HEK293 (cell line): ENCODE measurements around the gene UHMK1.

Experiments used
- CTCF ChIA-PET: fragments of 350-600 bp; formaldehyde crosslinking; extraction: SDS; loops from one replicate; lab custom pipeline; 2021; ENCODE audit warnings: antibody characterized with exemption; lab: Yijun Ruan, JAX
- POLR2A ChIA-PET: fragments of 300-600 bp; formaldehyde crosslinking; extraction: SDS; loops from one replicate; lab custom pipeline; 2020; ENCODE audit warnings: antibody characterized with exemption, inconsistent platforms; lab: Yijun Ruan, JAX
- H3K27ac ChIP-seq: fragments of 200-500 bp; sonication (Bioruptor generic); 2 replicates; pipeline ENCODE4 v1.5.1; 2014; ENCODE audit warnings: low read depth, low read length, control low read depth, inconsistent platforms; ENCODE audit errors: extremely low read depth
- H3K36me3 ChIP-seq, 2 experiments: fragments of 200-500 bp in 1 of 2; sonication (Bioruptor generic) in 1 of 2; 1 replicate in 1 of 2; 2 replicates in 1 of 2; pipeline ENCODE4 v1.5.1; 2014 to 2017; ENCODE audit warnings: inconsistent platforms in 2 of 2, low read length in 2 of 2; ENCODE audit not compliant: control insufficient read depth in 2 of 2, insufficient read depth in 1 of 2
- H3K4me1 ChIP-seq: fragments of 200-500 bp; sonication (Bioruptor generic); 2 replicates; pipeline ENCODE4 v1.5.1; 2014; ENCODE audit warnings: mild to moderate bottlenecking, low read length, inconsistent platforms; ENCODE audit not compliant: control insufficient read depth, insufficient read depth
- H3K4me3 ChIP-seq: 2 replicates; pipeline ENCODE4 v1.5.1; 2011; ENCODE audit warnings: low read depth, mild to moderate bottlenecking, control low read depth, low read length, moderate library complexity
- H3K9me3 ChIP-seq: fragments of 200-500 bp; sonication (Bioruptor generic); 2 replicates; pipeline ENCODE4 v1.5.1; 2014; ENCODE audit warnings: low read depth, low read length, inconsistent platforms; ENCODE audit not compliant: control insufficient read depth, insufficient read depth
- GFI1B ChIP-seq: fragments of 450-650 bp; formaldehyde crosslinking; IDR thresholded peaks from 2 replicates; pipeline ENCODE4 v1.5.1; 2016; ENCODE audit warnings: missing biosample characterization, missing genetic modification characterization
- GLI4 ChIP-seq: fragments of 450-650 bp; formaldehyde crosslinking; IDR thresholded peaks from 2 replicates; pipeline ENCODE4 v1.5.1; 2016; ENCODE audit warnings: missing biosample characterization, missing genetic modification characterization
- OSR2 ChIP-seq: fragments of 450-650 bp; formaldehyde crosslinking; IDR thresholded peaks from 2 replicates; pipeline ENCODE4 v1.5.1; 2016; ENCODE audit warnings: missing biosample characterization, missing genetic modification characterization
- PRDM1 ChIP-seq: fragments of 450-650 bp; formaldehyde crosslinking; IDR thresholded peaks from 2 replicates; pipeline ENCODE4; 2016; ENCODE audit warnings: missing biosample characterization, missing genetic modification characterization
- REST ChIP-seq: fragments of 450-650 bp; formaldehyde crosslinking; IDR thresholded peaks from 2 replicates; pipeline ENCODE4 v1.5.1; 2016; ENCODE audit warnings: missing biosample characterization, missing genetic modification characterization
- ZBTB17 ChIP-seq: fragments of 450-650 bp; formaldehyde crosslinking; IDR thresholded peaks from 2 replicates; pipeline ENCODE4 v1.5.1; 2016; ENCODE audit warnings: missing biosample characterization, missing genetic modification characterization
- ZBTB26 ChIP-seq: fragments of 450-650 bp; formaldehyde crosslinking; optimal IDR thresholded peaks from 2 replicates; pipeline ENCODE3; 2016; ENCODE audit warnings: missing biosample characterization, mild to moderate bottlenecking, missing genetic modification characterization
- ZBTB48 ChIP-seq: fragments of 450-650 bp; formaldehyde crosslinking; IDR thresholded peaks from 2 replicates; pipeline ENCODE4 v1.5.1; 2016; ENCODE audit warnings: missing biosample characterization, missing genetic modification characterization
- ZBTB7A ChIP-seq: fragments of 450-650 bp; formaldehyde crosslinking; IDR thresholded peaks from 2 replicates; pipeline ENCODE4 v1.5.1; 2016; ENCODE audit warnings: low read depth, missing biosample characterization, missing genetic modification characterization
- ZFP41 ChIP-seq: fragments of 450-650 bp; formaldehyde crosslinking; IDR thresholded peaks from 2 replicates; pipeline ENCODE4 v1.5.1; 2016; ENCODE audit warnings: missing biosample characterization, missing genetic modification characterization, borderline replicate concordance
- ZNF169 ChIP-seq: fragments of 450-650 bp; formaldehyde crosslinking; IDR thresholded peaks from 2 replicates; pipeline ENCODE4 v1.5.1; 2016; ENCODE audit warnings: missing biosample characterization, missing genetic modification characterization
- ZNF23 ChIP-seq: fragments of 450-650 bp; formaldehyde crosslinking; IDR thresholded peaks from 2 replicates; pipeline ENCODE4 v1.5.1; 2016; ENCODE audit warnings: missing biosample characterization, missing genetic modification characterization, borderline replicate concordance
- ZNF280C ChIP-seq: fragments of 450-650 bp; formaldehyde crosslinking; IDR thresholded peaks from 2 replicates; pipeline ENCODE4 v1.5.1; 2016; ENCODE audit warnings: missing biosample characterization, missing genetic modification characterization
- ZNF433 ChIP-seq: fragments of 450-650 bp; formaldehyde crosslinking; IDR thresholded peaks from 2 replicates; pipeline ENCODE4 v1.5.1; 2016; ENCODE audit warnings: missing biosample characterization, missing genetic modification characterization, low read depth
- ZNF449 ChIP-seq: fragments of 450-650 bp; formaldehyde crosslinking; IDR thresholded peaks from 2 replicates; pipeline ENCODE4 v1.5.1; 2017; ENCODE audit warnings: missing biosample characterization, mild to moderate bottlenecking, missing genetic modification characterization, moderate library complexity
- ZNF518A ChIP-seq: fragments of 450-650 bp; formaldehyde crosslinking; conservative IDR thresholded peaks from 2 replicates; pipeline ENCODE4 v1.5.1; 2016; ENCODE audit warnings: low read depth, missing biosample characterization, missing genetic modification characterization
- ZNF596 ChIP-seq: fragments of 450-650 bp; IDR thresholded peaks from 2 replicates; pipeline ENCODE4 v1.5.0; 2018; ENCODE audit warnings: missing biosample characterization, mild to moderate bottlenecking, missing genetic modification characterization, moderate library complexity
- ZNF626 ChIP-seq: fragments of 450-650 bp; sonication (Bioruptor Pico); formaldehyde crosslinking; IDR thresholded peaks from 2 replicates; pipeline ENCODE4 v1.5.1; 2018; ENCODE audit warnings: missing biosample characterization, missing genetic modification characterization, inconsistent platforms

Gene UHMK1

GRCh38 chr1:162536511-162536910 is 38.9 kb downstream of the UHMK1 start:
- Histone ChIP-seq H3K9me3 (no peaks in the 10 kb centered on the region), H3K27ac (no peak overlapping the region), H3K4me1 (no peaks in the 10 kb centered on the region), H3K36me3 (no peaks in the 10 kb centered on the region; a peak in 1 of 3 replicates), H3K4me3 (no peak overlapping the region)
- POLR2A ChIA-PET, result interaction anchor here (0.6 kb wide), 1 partner anchor 71 kb away, joined by 5 read pairs; no protein-coding TSS in a partner anchor
- CTCF ChIA-PET, result no interaction called here
- TF ChIP-seq ZBTB48 (tag by site-specific recombination) (no peak), ZNF433 (no peak), ZNF626 (no peak), ZNF23 (tag by site-specific recombination) (no peak), ZFP41 (no peak), ZNF169 (tag by site-specific recombination) (no peak), ZBTB7A (tag by site-specific recombination) (no peak), ZBTB26 (tag by site-specific recombination) (no peak)

- H3K27ac ChIP-seq, result no peak overlapping the region
- H3K4me3 ChIP-seq, result no peak overlapping the region
- POLR2A ChIA-PET, result no interaction called here
- CTCF ChIA-PET, result interaction anchor here (0.7 kb wide), 1 partner anchor 668 kb away, joined by 5 read pairs; no protein-coding TSS in a partner anchor
- H3K4me1 ChIP-seq, result no peaks in the 10 kb centered on the region
- no peaks in the 10 kb centered on the region for H3K9me3 ChIP-seq
- H3K36me3 ChIP-seq, result no peaks in the 10 kb centered on the region
- TF ChIP-seq ZNF518A (no peak), ZNF596 (tag by site-specific recombination) (peak; percentile 95)
Measured at GRCh38 chr1:162537216-162537615, 39.6 kb downstream of the UHMK1 start.

- CTCF ChIA-PET, result no interaction called here
- no peaks in the 10 kb centered on the region for H3K9me3 ChIP-seq
- POLR2A ChIA-PET, result interaction anchor here (1.0 kb wide), 1 partner anchor 22 kb away, joined by 3 read pairs; the partner anchor contains the start of gene UAP1
- no peak overlapping the region for H3K27ac ChIP-seq
- H3K4me3 ChIP-seq, result no peak overlapping the region
- no peaks in the 10 kb centered on the region for H3K36me3 ChIP-seq
- H3K4me1 ChIP-seq, result no peaks in the 10 kb centered on the region
- TF ChIP-seq GLI4 (tag by site-specific recombination), result no peak
- no peak for TF ChIP-seq ZNF280C (tag by site-specific recombination)
- no peak for TF ChIP-seq GFI1B (tag by site-specific recombination)
- no peak for TF ChIP-seq OSR2 (tag by site-specific recombination)
- peak; percentile 57; the same call in 1 of the 2 replicates for TF ChIP-seq ZNF449
- no peak for TF ChIP-seq PRDM1
- peak; percentile 42 for TF ChIP-seq ZBTB17 (tag by site-specific recombination)
- no peak for TF ChIP-seq REST (tag by site-specific recombination)
Measured at GRCh38 chr1:162538815-162539431, 41.3 kb downstream of the UHMK1 start.
